Endothelial cell of umbilical vein (primary cell): ENCODE measurements around the gene MYO19. TPM values are rescaled to one million over a fixed set of nuclear protein-coding genes. Genes with fewer than 3 reads are reported as not detected.

ENCODE experiments used
- BruUV-seq: library from RNA; stranded (reverse); fragments of 400-500 nt; replicated peaks from 2 replicates; lab custom pipeline; 2021; lab: Mats Ljungman, UMichigan
- CTCF ChIA-PET: fragments of 300-600, 350-600 bp; sonication (Branson Sonifier 250); formaldehyde crosslinking; loops from one replicate; lab custom pipeline; 2021; ENCODE audit warnings: antibody characterized with exemption, inconsistent platforms; lab: Charles Lee
- POLR2A ChIA-PET: fragments of 300-600, 350-600 bp; sonication (Branson Sonifier 250); formaldehyde crosslinking; loops from one replicate; lab custom pipeline; 2021; ENCODE audit warnings: antibody characterized with exemption, inconsistent platforms; lab: Charles Lee
- DNase-seq: peaks from one replicate; pipeline ENCODE4 v3.0.0-alpha.2; 2011; ENCODE audit warnings: low read depth, low spot score
- FAIRE-seq: peaks from 2 replicates; lab custom pipeline; 2011; peaks lifted over from hg19 to GRCh38; lab: Jason Lieb, UNC
- H2AFZ ChIP-seq: 2 replicates; pipeline ENCODE4 v1.6.0; 2012; ENCODE audit warnings: low read depth, low read length, control low read depth, inconsistent platforms
- H3K27ac ChIP-seq: 2 replicates; pipeline ENCODE4 v1.5.1; 2011; ENCODE audit warnings: low read depth, mild to moderate bottlenecking, control low read depth, low read length, moderate library complexity; ENCODE audit not compliant: insufficient read depth
- H3K27me3 ChIP-seq, 2 experiments: 2 replicates each; pipeline versions ENCODE4 v1.6.0 to v1.6.1; 2011; ENCODE audit warnings: low read length in 2 of 2, mixed read lengths in 1 of 2; ENCODE audit not compliant: control insufficient read depth in 2 of 2, insufficient read depth in 2 of 2
- H3K36me3 ChIP-seq, 2 experiments: 2 replicates in 1 of 2; 3 replicates in 1 of 2; pipeline ENCODE4 v1.5.1; 2011; ENCODE audit warnings: low read length in 2 of 2, mild to moderate bottlenecking in 1 of 2, moderate library complexity in 1 of 2; ENCODE audit not compliant: control insufficient read depth in 2 of 2, insufficient read depth in 2 of 2; ENCODE audit errors: extremely low read depth in 1 of 2
- H3K4me1 ChIP-seq: 3 replicates; pipeline ENCODE4 v1.5.1; 2011; ENCODE audit warnings: mild to moderate bottlenecking, low read length; ENCODE audit not compliant: control insufficient read depth, insufficient read depth; ENCODE audit errors: extremely low read depth
- H3K4me2 ChIP-seq: 2 replicates; pipeline ENCODE4 v1.6.1; 2011; ENCODE audit warnings: low read length, control low read depth, mixed read lengths; ENCODE audit not compliant: insufficient read depth
- H3K4me3 ChIP-seq, 3 experiments: fragments of 200-600 bp in 1 of 3; sonication (generic), shearing (Covaris generic) in 1 of 3; replicated peaks in 1 of 3; 2 replicates each; pipeline ENCODE4 v1.5.1; 2011 to 2016; ENCODE audit warnings: control low read depth in 3 of 3, low read length in 3 of 3, mild to moderate bottlenecking in 2 of 3, inconsistent platforms in 1 of 3, low read depth in 1 of 3, moderate library complexity in 1 of 3; ENCODE audit not compliant: insufficient read depth in 1 of 3
- H3K79me2 ChIP-seq: 2 replicates; pipeline ENCODE4 v1.6.0; 2012; ENCODE audit warnings: low read length, inconsistent platforms; ENCODE audit not compliant: control insufficient read depth, insufficient read depth
- H3K9ac ChIP-seq: replicated peaks from 2 replicates; pipeline ENCODE3; 2011; ENCODE audit warnings: low read length, control low read depth; ENCODE audit not compliant: insufficient read depth; ENCODE audit errors: extremely low read depth
- H3K9me1 ChIP-seq: replicated peaks from 3 replicates; pipeline ENCODE4 v1.6.0; 2011; ENCODE audit warnings: mild to moderate bottlenecking, low read length; ENCODE audit not compliant: control insufficient read depth, insufficient read depth; ENCODE audit errors: extremely low read depth
- H3K9me3 ChIP-seq: replicated peaks from 2 replicates; pipeline ENCODE4 v1.5.1; 2012; ENCODE audit warnings: low read length, inconsistent platforms; ENCODE audit not compliant: control insufficient read depth, insufficient read depth
- H4K20me1 ChIP-seq: replicated peaks from 2 replicates; pipeline ENCODE3; 2011; ENCODE audit warnings: mild to moderate bottlenecking, low read length; ENCODE audit not compliant: control insufficient read depth, insufficient read depth; ENCODE audit errors: extremely low read depth
- EZH2 ChIP-seq: IDR thresholded peaks from 2 replicates; pipeline ENCODE4 v1.6.1; 2012; ENCODE audit warnings: borderline replicate concordance, low read depth, mild to moderate bottlenecking, moderate library complexity, low read length, inconsistent platforms; ENCODE audit not compliant: severe bottlenecking
- FOS ChIP-seq: IDR thresholded peaks from 2 replicates; pipeline ENCODE4 v1.6.1; 2011; ENCODE audit warnings: mild to moderate bottlenecking, low read length, moderate library complexity, borderline replicate concordance; ENCODE audit not compliant: insufficient read depth
- GATA2 ChIP-seq: IDR thresholded peaks from 2 replicates; pipeline ENCODE4 v1.7.0; 2011; ENCODE audit warnings: low read depth, mild to moderate bottlenecking, moderate library complexity, mixed read lengths, low read length; ENCODE audit not compliant: insufficient read length, insufficient read depth
- JUN ChIP-seq: IDR thresholded peaks from 2 replicates; pipeline ENCODE4 v1.6.1; 2011; ENCODE audit warnings: borderline replicate concordance, low read depth; ENCODE audit not compliant: insufficient read length, insufficient read depth
- MYC ChIP-seq: IDR thresholded peaks from one replicate; pipeline ENCODE4 v1.6.1; 2011; ENCODE audit warnings: mild to moderate bottlenecking, low read depth, low read length
- POLR2A ChIP-seq: IDR thresholded peaks from 2 replicates; pipeline ENCODE4 v1.6.1; 2012; ENCODE audit warnings: low read depth, mild to moderate bottlenecking, control low read depth, low read length
- POLR2AphosphoS5 ChIP-seq: IDR thresholded peaks from 2 replicates; pipeline ENCODE4 v1.6.1; 2012; ENCODE audit warnings: low read depth, mild to moderate bottlenecking, control low read depth, low read length, moderate library complexity; ENCODE audit not compliant: insufficient read depth
- dilution Hi-C: fragments of 300-500 bp; cut with MboI; formaldehyde crosslinking; loops from one replicate; pipeline ENCODE4 v1.15.0; 2019; ENCODE audit warnings: low sequenced_read_pairs; ENCODE audit not compliant: extremely low pct_ligation_motif_present
- intact Hi-C: fragments of 100-400 bp; cut with micrococcal nuclease; formaldehyde crosslinking; loops from one replicate; pipeline ENCODE4 v1.10.0; 2022
- polyA plus RNA-seq, 4 experiments: library from polyadenylated mRNA; depleted of rRNA in 3 of 4; stranded (reverse) in 3 of 4; unstranded in 1 of 4; fragments of >200 nt; gene quantifications; 2 replicates each; pipeline versions ENCODE4 v1.2.1 to v1.2.3, GENCODE V29; 2011 to 2012; ENCODE audit warnings: missing spikeins in 1 of 4
- total RNA-seq: library from RNA; stranded (reverse); gene quantifications from 2 replicates; pipeline ENCODE4 v1.2.3, GENCODE V29; 2021
- TF ChIP-seq, protein P1 (sequence below): IDR thresholded peaks from 2 replicates; pipeline ENCODE4 v1.6.1; 2011; ENCODE audit not compliant: insufficient read depth, insufficient read length
- TF ChIP-seq, protein P2 (sequence below), 2 donors: IDR thresholded peaks; 1 replicate in 1 of 2; 2 replicates in 1 of 2; pipeline ENCODE4 v1.5.1; 2011; ENCODE audit warnings: low read length in 2 of 2, mild to moderate bottlenecking in 2 of 2, moderate library complexity in 2 of 2, control low read depth in 1 of 2, inconsistent platforms in 1 of 2, low read depth in 1 of 2; ENCODE audit not compliant: insufficient read depth in 1 of 2; ENCODE audit errors: extremely low read depth in 1 of 2

The MYO19 gene
- total and polyA plus RNA-seq, 2 donors (not counting 3 experiments of a cell fraction or from before 2014, with no cell fraction given), result 75.4 to 95.7 TPM

DNA sequence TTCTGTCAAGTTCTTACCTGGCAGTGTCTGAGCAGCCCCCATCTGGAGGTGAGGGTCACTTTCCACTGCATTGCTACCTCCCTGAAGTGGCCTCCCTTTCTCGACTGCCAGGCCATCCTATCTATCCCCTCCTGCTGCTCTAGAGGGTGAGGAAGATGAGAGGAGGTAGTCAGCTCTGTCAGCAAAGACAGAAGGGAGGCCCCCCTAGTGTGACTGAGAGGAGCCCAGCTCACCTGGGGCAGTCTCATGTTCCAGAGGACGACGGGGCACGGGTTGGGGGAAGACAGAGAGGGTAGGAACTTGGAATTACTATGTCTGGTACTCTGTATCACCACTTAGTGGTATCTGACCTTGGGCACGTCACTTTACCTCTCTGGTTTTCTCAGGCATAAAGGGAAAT lies 22.0 kb downstream of the MYO19 start:
- DNase-seq (no peak), FAIRE-seq (no peak)
- no TSS peak for BruUV-seq
- H3K27ac ChIP-seq, result no peak overlapping the region
- peaks cover 0 to 9% of the 10 kb centered on the region in 2 experiments for H3K36me3 ChIP-seq
- H3K9me3 ChIP-seq, result no peaks in the 10 kb centered on the region
- intact Hi-C loops (no loop called here), dilution Hi-C loops (no loop called here)
- no peak overlapping the region for H2AFZ ChIP-seq
- H3K27me3 ChIP-seq, result no peaks in the 10 kb centered on the region
- peaks cover 3% of the 10 kb centered on the region for H3K4me1 ChIP-seq
- ChIA-PET POLR2A (no interaction called here), CTCF (no interaction called here)
- H3K9me1 ChIP-seq, result no peaks in the 10 kb centered on the region
- no peak overlapping the region for H3K4me3 ChIP-seq
- no peak overlapping the region for H3K4me2 ChIP-seq
- no peaks in the 10 kb centered on the region for H4K20me1 ChIP-seq
- no peak overlapping the region for H3K9ac ChIP-seq
- no peaks in the 10 kb centered on the region for H3K79me2 ChIP-seq
- TF ChIP-seq POLR2A, result no peak
- no peak for TF ChIP-seq JUN
- TF ChIP-seq MYC, result no peak
- TF ChIP-seq, protein P1, sequence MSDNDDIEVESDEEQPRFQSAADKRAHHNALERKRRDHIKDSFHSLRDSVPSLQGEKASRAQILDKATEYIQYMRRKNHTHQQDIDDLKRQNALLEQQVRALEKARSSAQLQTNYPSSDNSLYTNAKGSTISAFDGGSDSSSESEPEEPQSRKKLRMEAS, result no peak
- no peak for TF ChIP-seq FOS
- TF ChIP-seq, protein P2, sequence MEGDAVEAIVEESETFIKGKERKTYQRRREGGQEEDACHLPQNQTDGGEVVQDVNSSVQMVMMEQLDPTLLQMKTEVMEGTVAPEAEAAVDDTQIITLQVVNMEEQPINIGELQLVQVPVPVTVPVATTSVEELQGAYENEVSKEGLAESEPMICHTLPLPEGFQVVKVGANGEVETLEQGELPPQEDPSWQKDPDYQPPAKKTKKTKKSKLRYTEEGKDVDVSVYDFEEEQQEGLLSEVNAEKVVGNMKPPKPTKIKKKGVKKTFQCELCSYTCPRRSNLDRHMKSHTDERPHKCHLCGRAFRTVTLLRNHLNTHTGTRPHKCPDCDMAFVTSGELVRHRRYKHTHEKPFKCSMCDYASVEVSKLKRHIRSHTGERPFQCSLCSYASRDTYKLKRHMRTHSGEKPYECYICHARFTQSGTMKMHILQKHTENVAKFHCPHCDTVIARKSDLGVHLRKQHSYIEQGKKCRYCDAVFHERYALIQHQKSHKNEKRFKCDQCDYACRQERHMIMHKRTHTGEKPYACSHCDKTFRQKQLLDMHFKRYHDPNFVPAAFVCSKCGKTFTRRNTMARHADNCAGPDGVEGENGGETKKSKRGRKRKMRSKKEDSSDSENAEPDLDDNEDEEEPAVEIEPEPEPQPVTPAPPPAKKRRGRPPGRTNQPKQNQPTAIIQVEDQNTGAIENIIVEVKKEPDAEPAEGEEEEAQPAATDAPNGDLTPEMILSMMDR (IDR thresholded peaks at IDR 0.05; ENCODE audit: extremely low read depth in 1 of 2, insufficient read depth in 1 of 2, low read depth in 1 of 2, low read length in 2 of 2), result no peak
- no peak for TF ChIP-seq EZH2
- TF ChIP-seq GATA2, result no peak
- no peak for TF ChIP-seq POLR2AphosphoS5
